H1 (cell line): ENCODE results near the gene ANKRD11. TPM values are rescaled to one million over a fixed set of nuclear protein-coding genes. Genes with fewer than 3 reads are reported as not detected.

Experiments
- CTCF ChIA-PET: fragments of 300-600 bp; sonication (Branson Sonifier 250); formaldehyde crosslinking; loops from one replicate; lab custom pipeline; 2021; ENCODE audit not compliant: partially characterized antibody; lab: Charles Lee
- POLR2A ChIA-PET: fragments of 300-600 bp; sonication (Branson Sonifier 250); formaldehyde crosslinking; loops from one replicate; lab custom pipeline; 2021; ENCODE audit warnings: inconsistent platforms; ENCODE audit not compliant: partially characterized antibody; lab: Charles Lee
- DNase-seq, 2 experiments: peaks; one replicate each; pipeline versions ENCODE4 v3.0.0 to v3.0.0-alpha.2; 2010 to 2022; ENCODE audit warnings: low spot score in 2 of 2, low read depth in 1 of 2, mixed read lengths in 1 of 2
- FAIRE-seq: peaks from 2 replicates; lab custom pipeline; 2011; peaks lifted over from hg19 to GRCh38; lab: Jason Lieb, UNC
- H2AFZ ChIP-seq: 2 replicates; pipeline ENCODE4 v1.8.1; 2012; ENCODE audit warnings: low read length, inconsistent platforms
- H2AK5ac ChIP-seq: 2 replicates; pipeline ENCODE4 v1.6.1; 2013; ENCODE audit warnings: low read depth, low read length
- H2BK120ac ChIP-seq: replicated peaks from 2 replicates; pipeline ENCODE3; 2013; ENCODE audit warnings: low read depth, low read length, inconsistent platforms
- H2BK12ac ChIP-seq: 2 replicates; pipeline ENCODE4 v1.6.1; 2013; ENCODE audit warnings: low read depth, low read length
- H2BK15ac ChIP-seq: 2 replicates; pipeline ENCODE4 v1.6.1; 2013; ENCODE audit warnings: low read length
- H2BK20ac ChIP-seq: 2 replicates; pipeline ENCODE4 v1.6.1; 2013; ENCODE audit warnings: low read length
- H2BK5ac ChIP-seq: 2 replicates; pipeline ENCODE4 v1.6.1; 2013; ENCODE audit warnings: low read depth, low read length
- H3K14ac ChIP-seq: 2 replicates; pipeline ENCODE4 v1.6.1; 2013; ENCODE audit warnings: inconsistent platforms; ENCODE audit not compliant: insufficient read length
- H3K18ac ChIP-seq: 2 replicates; pipeline ENCODE4 v1.6.1; 2013; ENCODE audit warnings: low read length; ENCODE audit errors: extremely low read depth
- H3K23ac ChIP-seq: 2 replicates; pipeline ENCODE4 v1.6.1; 2013; ENCODE audit warnings: inconsistent platforms; ENCODE audit not compliant: insufficient read length
- H3K23me2 ChIP-seq: 2 replicates; pipeline ENCODE4 v1.6.1; 2013; ENCODE audit warnings: low read depth, low read length
- H3K27ac ChIP-seq: 2 replicates; pipeline ENCODE4 v1.6.1; 2011; ENCODE audit warnings: low read depth, low read length, inconsistent platforms
- H3K27me3 ChIP-seq, 4 experiments: replicated peaks in 1 of 4; 1 replicate in 1 of 4; 2 replicates in 3 of 4; pipeline versions ENCODE4 v1.6.1 to v1.8.1; 2011 to 2013; ENCODE audit warnings: low read length in 3 of 4, mild to moderate bottlenecking in 3 of 4, inconsistent platforms in 2 of 4, mixed read lengths in 2 of 4, moderate library complexity in 1 of 4; ENCODE audit not compliant: control insufficient read depth in 3 of 4, insufficient read depth in 3 of 4; ENCODE audit errors: extremely low read depth in 1 of 4
- H3K36me3 ChIP-seq, 4 experiments: 2 replicates each; pipeline versions ENCODE4 v1.6.1 to v1.8.1; 2011 to 2013; ENCODE audit warnings: mild to moderate bottlenecking in 4 of 4, low read length in 3 of 4, moderate library complexity in 2 of 4, control low read depth in 1 of 4, inconsistent platforms in 1 of 4; ENCODE audit not compliant: insufficient read depth in 4 of 4, control insufficient read depth in 2 of 4
- H3K4ac ChIP-seq: replicated peaks from 2 replicates; pipeline ENCODE3; 2013; ENCODE audit warnings: low read length, low read depth, mixed read lengths, inconsistent platforms; ENCODE audit not compliant: insufficient read length
- H3K4me1 ChIP-seq, 4 experiments: replicated peaks in 1 of 4; 1 replicate in 1 of 4; 2 replicates in 3 of 4; pipeline versions ENCODE4 v1.6.1 to v1.8.1; 2011 to 2013; ENCODE audit warnings: low read length in 3 of 4, inconsistent platforms in 2 of 4, mixed read lengths in 1 of 4; ENCODE audit not compliant: insufficient read depth in 4 of 4, control insufficient read depth in 3 of 4
- H3K4me2 ChIP-seq, 2 experiments: 2 replicates each; pipeline versions ENCODE4 v1.6.1 to v1.8.1; 2011 to 2013; ENCODE audit warnings: low read depth in 2 of 2, low read length in 2 of 2, control low read depth in 1 of 2, inconsistent platforms in 1 of 2, mild to moderate bottlenecking in 1 of 2; ENCODE audit not compliant: insufficient read depth in 1 of 2
- H3K4me3 ChIP-seq, 4 experiments: fragments of 200-600, 300-600 bp in 1 of 4; sonication (generic), shearing (Covaris generic), sonication (Bioruptor Twin) in 1 of 4; 2 replicates each; pipeline versions ENCODE4 v1.5.1 to v1.8.1; 2011 to 2016; ENCODE audit warnings: low read length in 4 of 4, low read depth in 3 of 4, control low read depth in 2 of 4, inconsistent platforms in 2 of 4, mild to moderate bottlenecking in 2 of 4, mixed read lengths in 1 of 4, moderate library complexity in 1 of 4; ENCODE audit not compliant: insufficient read depth in 2 of 4; ENCODE audit errors: extremely low read depth in 1 of 4
- H3K56ac ChIP-seq: replicated peaks from 2 replicates; pipeline ENCODE3; 2013; ENCODE audit warnings: low read depth, mild to moderate bottlenecking, mixed read lengths, low read length, inconsistent platforms; ENCODE audit not compliant: insufficient read length
- H3K79me1 ChIP-seq: 2 replicates; pipeline ENCODE4 v1.6.1; 2013; ENCODE audit warnings: low read depth, low read length, control low read depth
- H3K79me2 ChIP-seq, 2 experiments: 2 replicates each; pipeline versions ENCODE4 v1.6.1 to v1.8.1; 2012 to 2013; ENCODE audit warnings: low read length in 2 of 2, mild to moderate bottlenecking in 2 of 2, inconsistent platforms in 1 of 2; ENCODE audit not compliant: insufficient read depth in 2 of 2, control insufficient read depth in 1 of 2
- H3K9ac ChIP-seq, 4 experiments: replicated peaks in 1 of 4; 1 replicate in 1 of 4; 2 replicates in 3 of 4; pipeline versions ENCODE4 v1.6.1 to v1.8.1; 2011 to 2013; ENCODE audit warnings: low read depth in 3 of 4, low read length in 3 of 4, control low read depth in 2 of 4, mild to moderate bottlenecking in 2 of 4, moderate library complexity in 2 of 4, inconsistent platforms in 1 of 4; ENCODE audit errors: extremely low read depth in 1 of 4
- H3K9me3 ChIP-seq, 2 experiments: 2 replicates each; pipeline versions ENCODE4 v1.6.1 to v1.8.1; 2012 to 2013; ENCODE audit warnings: mild to moderate bottlenecking in 2 of 2, moderate library complexity in 2 of 2, control low read depth in 1 of 2, inconsistent platforms in 1 of 2, low read depth in 1 of 2, low read length in 1 of 2, mixed read lengths in 1 of 2; ENCODE audit not compliant: insufficient read depth in 2 of 2
- H4K20me1 ChIP-seq, 2 experiments: replicated peaks in 1 of 2; 2 replicates each; pipeline versions ENCODE3 to v1.8.1; 2011 to 2013; ENCODE audit warnings: inconsistent platforms in 2 of 2, low read length in 2 of 2, mild to moderate bottlenecking in 1 of 2; ENCODE audit not compliant: insufficient read depth in 2 of 2, control insufficient read depth in 1 of 2
- H4K5ac ChIP-seq: 2 replicates; pipeline ENCODE4 v1.6.1; 2013; ENCODE audit warnings: low read length, low read depth, mixed read lengths, inconsistent platforms; ENCODE audit not compliant: insufficient read length
- H4K8ac ChIP-seq: 2 replicates; pipeline ENCODE4 v1.8.0; 2013; ENCODE audit warnings: mild to moderate bottlenecking, moderate library complexity, low read length, inconsistent platforms; ENCODE audit not compliant: insufficient read depth; ENCODE audit errors: extremely low read depth
- H4K91ac ChIP-seq: replicated peaks from 2 replicates; pipeline ENCODE3; 2013; ENCODE audit warnings: low read length, mixed read lengths, inconsistent platforms; ENCODE audit not compliant: insufficient read length
- SP2 ChIP-seq: IDR thresholded peaks from 2 replicates; pipeline ENCODE4 v1.6.1; 2012; ENCODE audit warnings: mild to moderate bottlenecking, low read length, inconsistent platforms
- WGBS, 2 experiments: shearing (Covaris generic) in 1 of 2; methylation state at CpG; one replicate each; pipeline versions ENCODE4 v1.1.6 to v1.1.7; 2013 to 2015; ENCODE audit warnings: low lambda C conversion rate in 2 of 2, mixed read lengths in 2 of 2, inconsistent platforms in 1 of 2, low coverage in 1 of 2, missing lambda C conversion rate in 1 of 2; ENCODE audit not compliant: insufficient replicate concordance in 2 of 2, insufficient coverage in 1 of 2, insufficient read length in 1 of 2; ENCODE audit errors: extremely low coverage in 1 of 2, missing lambda C conversion rate in 1 of 2; 5-methylcytosine and 5-hydroxymethylcytosine counted together
- polyA plus RNA-seq, 7 experiments: library from polyadenylated mRNA; depleted of rRNA in 3 of 7; stranded (reverse) in 5 of 7; unstranded in 2 of 7; fragments of >200 nt in 5 of 7; fragments of 200-250 nt in 2 of 7; gene quantifications; 1 replicate in 5 of 7; 2 replicates in 1 of 7; 4 replicates in 1 of 7; pipeline versions ENCODE4 v1.2.1 to v1.2.3, GENCODE V29; 2011 to 2013; ENCODE audit warnings: missing spikeins in 2 of 7, mixed read lengths in 2 of 7
- total RNA-seq: library from RNA; stranded (reverse); fragmentation: NEBNext Ultra II Directional; extraction: Animal tissue kit (Norgen Biotek cat#: 25700); gene quantifications from 2 replicates; pipeline ENCODE4 v1.2.1, GENCODE V29; 2021

ANKRD11 gene
- total and polyA plus RNA-seq, 2 of the 8 experiments (the other 6 are each of a cell fraction or from before 2014, with no cell fraction given), result 46.5 to 142 TPM

- H2BK5ac ChIP-seq, result no peak overlapping the region
- no peak overlapping the region for H2BK20ac ChIP-seq
- H4K91ac ChIP-seq, result no peak overlapping the region
- H3K79me1 ChIP-seq, result peaks cover 3% of the 10 kb centered on the region
- no peaks in the 10 kb centered on the region for H3K36me3 ChIP-seq
- H2AK5ac ChIP-seq, result no peak overlapping the region
- peaks cover 8 to 22% (median 12%) of the 10 kb centered on the region in 4 experiments for H3K4me1 ChIP-seq
- peak overlapping the region; percentile 34; the same call in 1 of the 2 replicates for H3K27ac ChIP-seq
- peak overlapping the region; percentile 76 for H4K8ac ChIP-seq
- no peak overlapping the region; a peak in 1 of 4 replicates for H3K4me2 ChIP-seq
- no CpG with 5 or more reads among the region's 81 CpGs for WGBS, 2 experiments
- H4K5ac ChIP-seq, result no peak overlapping the region
- H3K56ac ChIP-seq, result no peak overlapping the region
- ChIA-PET POLR2A (interaction anchor here (0.6 to 5.6 kb wide), 15 partner anchors 15 to 242 kb away, joined by 3 to 56 read pairs (median 5); partner anchors contain the start of gene SPG7), CTCF (no interaction called here)
- DNase-seq, result no peak
- no peak overlapping the region for H3K18ac ChIP-seq
- no peaks in the 10 kb centered on the region for H3K27me3 ChIP-seq
- H2AFZ ChIP-seq, result no peak overlapping the region
- H2BK12ac ChIP-seq, result no peak overlapping the region
- peak overlapping the region; percentile 39 to 91 (median 60); a peak in 7 of 8 replicates for H3K4me3 ChIP-seq
- H3K9ac ChIP-seq, result peak overlapping the region in 3 of 4 experiments; percentile 60 to 99 (median 77); a peak in 5 of 7 replicates
- no peak overlapping the region for H3K4ac ChIP-seq
- FAIRE-seq, result no peak
- peaks cover 10% of the 10 kb centered on the region for H3K23me2 ChIP-seq
- H4K20me1 ChIP-seq, result peaks cover 21 to 22% of the 10 kb centered on the region in 2 experiments
- no peaks in the 10 kb centered on the region for H3K9me3 ChIP-seq
- H3K14ac ChIP-seq, result no peak overlapping the region
- H2BK120ac ChIP-seq, result no peak overlapping the region
- no peak overlapping the region for H2BK15ac ChIP-seq
- peaks cover 37 to 57% of the 10 kb centered on the region in 2 experiments for H3K79me2 ChIP-seq
- H3K23ac ChIP-seq, result no peak overlapping the region
- no peak for TF ChIP-seq SP2
Measured at GRCh38 chr16:89489898-89490438, 393 bp downstream of the ANKRD11 start.
